HT-29 (cell line): ENCODE measurements around the gene TFAP2E. TPM values are rescaled to one million over a fixed set of nuclear protein-coding genes. Genes with fewer than 3 reads are reported as not detected.
A peak's percentile ranks its signal among the peaks of the same experiment; 100 is the strongest.

Experiments
- DNase-seq: peaks from one replicate; pipeline ENCODE4 v3.0.0-alpha.2; 2015; ENCODE audit warnings: low spot score
- total RNA-seq: library from RNA; depleted of rRNA; stranded (reverse); fragments of >200 nt; shearing (Covaris generic); gene quantifications from 2 replicates; pipeline ENCODE4 v1.2.3, GENCODE V29; 2014

Gene TFAP2E
- total RNA-seq, 1 experiment from 2014 or later, result 0.28 TPM

DNA sequence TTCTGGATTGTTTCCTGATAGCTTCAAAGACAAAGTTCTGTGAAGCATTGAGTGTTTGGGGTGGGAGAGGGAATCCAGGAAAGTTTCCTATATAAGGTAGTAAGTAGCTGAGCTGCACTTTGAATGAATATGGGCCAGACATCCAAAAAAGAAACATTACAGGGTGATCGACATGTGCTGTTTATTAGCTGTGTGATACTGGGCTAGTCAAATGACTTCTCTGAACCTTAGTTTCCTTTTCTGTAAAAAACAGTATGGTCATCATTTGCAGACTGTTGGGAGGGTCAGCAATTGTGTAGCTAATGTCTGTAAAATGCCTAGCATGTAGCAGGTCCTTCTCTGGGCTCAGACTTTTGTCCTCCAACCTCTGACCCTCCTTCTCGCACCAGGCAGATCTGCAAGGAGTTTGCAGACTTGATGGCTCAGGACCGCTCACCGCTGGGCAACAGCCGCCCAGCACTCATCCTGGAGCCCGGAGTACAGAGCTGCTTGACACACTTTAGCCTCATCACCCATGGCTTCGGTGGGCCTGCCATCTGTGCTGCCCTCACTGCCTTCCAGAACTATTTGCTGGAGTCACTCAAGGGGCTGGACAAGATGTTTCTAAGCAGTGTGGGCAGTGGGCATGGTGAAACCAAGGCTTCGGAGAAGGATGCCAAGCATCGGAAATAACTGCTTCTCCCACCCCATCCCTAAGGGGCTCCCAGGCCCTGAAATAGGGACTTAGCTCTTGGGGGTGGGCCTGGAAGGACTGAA is 21.1 kb downstream of the TFAP2E start:
- no peak for DNase-seq

DNA sequence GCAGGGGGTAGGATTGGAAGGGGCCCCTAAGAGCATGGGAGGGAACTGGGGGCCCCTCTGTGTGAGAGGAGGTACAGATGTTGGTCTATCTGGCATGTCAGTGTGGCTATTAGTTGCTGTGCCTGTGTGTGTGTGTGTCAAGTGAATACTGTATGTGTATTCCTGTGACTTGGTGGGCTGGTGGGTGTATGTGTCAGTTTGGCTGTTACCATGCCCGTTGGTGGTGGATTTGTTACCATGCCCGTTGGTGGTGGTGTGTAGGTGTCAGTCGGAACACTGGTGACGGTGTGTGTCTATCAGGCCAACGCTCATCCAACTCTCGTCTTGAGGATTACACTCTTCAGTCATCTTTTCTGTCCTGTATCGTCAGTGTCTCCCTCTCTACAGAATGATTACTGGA is 22.6 kb downstream of the TFAP2E start:
- no peak for DNase-seq

GRCh38 chr1:35597870-35598269 is 24.8 kb downstream of the TFAP2E start:
- DNase-seq, result no peak

GRCh38 chr1:35598895-35599294 is 25.8 kb downstream of the TFAP2E start:
- DNase-seq, result no peak

DNA sequence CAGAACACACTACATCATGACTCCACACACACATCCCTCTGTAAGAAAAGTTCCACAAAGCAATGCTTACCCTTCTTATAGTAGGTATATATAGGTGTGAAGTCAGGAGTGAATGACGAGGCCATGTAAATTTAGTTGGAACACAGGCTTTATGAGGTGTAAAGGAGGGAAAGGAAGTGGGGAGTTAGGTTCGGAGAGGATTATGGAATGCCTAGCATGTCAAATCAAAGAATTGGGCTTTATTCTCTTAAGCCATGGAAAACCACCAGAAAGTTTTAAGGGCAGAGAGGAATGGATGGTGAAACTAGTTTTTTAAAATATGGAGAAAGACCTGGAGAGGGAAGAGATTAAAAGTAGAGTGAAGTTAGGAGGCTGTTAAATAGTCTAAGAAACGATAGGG is 26.3 kb downstream of the TFAP2E start:
- no peak for DNase-seq

DNA sequence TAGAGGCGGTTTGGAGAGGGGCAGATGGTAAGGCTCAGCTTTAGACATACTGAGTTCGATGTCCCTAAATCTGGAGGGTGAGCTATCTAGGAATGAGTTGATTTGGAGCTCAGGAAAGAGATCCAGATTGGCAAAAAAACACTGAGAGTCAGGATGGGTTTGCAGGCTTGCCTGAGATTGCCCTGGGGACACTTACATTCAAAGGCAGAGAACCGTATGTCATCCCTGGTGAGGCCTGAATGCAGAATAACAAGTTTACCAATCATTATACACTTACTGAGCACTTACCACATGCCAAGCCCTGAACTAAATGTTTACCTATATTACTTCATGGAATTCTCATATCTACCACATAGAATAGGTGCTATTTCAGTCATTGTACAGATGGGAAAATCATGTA is 27.5 kb downstream of the TFAP2E start:
- DNase-seq, result no peak

DNA sequence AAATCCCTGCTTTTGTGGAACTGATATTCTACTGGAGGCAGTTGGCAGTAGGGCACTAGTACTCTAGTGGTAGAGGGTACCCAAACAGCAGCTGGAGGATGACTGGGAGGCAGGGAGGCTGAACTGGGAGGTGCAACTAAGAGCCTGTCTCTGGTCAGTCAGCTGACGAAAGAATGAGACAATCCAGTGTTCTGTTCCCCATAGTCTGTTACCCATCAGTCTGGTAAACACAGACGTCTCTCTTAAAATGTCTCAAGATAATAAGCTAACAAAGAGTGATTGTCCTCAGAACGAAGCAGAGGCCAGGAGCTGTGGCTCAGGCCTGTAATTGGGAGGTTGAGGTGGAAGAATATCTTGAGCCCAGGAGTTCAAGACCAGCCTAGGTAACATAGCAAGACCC is 30.4 kb downstream of the TFAP2E start:
- no peak for DNase-seq

- no peak for DNase-seq
These were observed 30.8 kb downstream of the TFAP2E start for GRCh38 chr1:35603941-35604340.

DNA sequence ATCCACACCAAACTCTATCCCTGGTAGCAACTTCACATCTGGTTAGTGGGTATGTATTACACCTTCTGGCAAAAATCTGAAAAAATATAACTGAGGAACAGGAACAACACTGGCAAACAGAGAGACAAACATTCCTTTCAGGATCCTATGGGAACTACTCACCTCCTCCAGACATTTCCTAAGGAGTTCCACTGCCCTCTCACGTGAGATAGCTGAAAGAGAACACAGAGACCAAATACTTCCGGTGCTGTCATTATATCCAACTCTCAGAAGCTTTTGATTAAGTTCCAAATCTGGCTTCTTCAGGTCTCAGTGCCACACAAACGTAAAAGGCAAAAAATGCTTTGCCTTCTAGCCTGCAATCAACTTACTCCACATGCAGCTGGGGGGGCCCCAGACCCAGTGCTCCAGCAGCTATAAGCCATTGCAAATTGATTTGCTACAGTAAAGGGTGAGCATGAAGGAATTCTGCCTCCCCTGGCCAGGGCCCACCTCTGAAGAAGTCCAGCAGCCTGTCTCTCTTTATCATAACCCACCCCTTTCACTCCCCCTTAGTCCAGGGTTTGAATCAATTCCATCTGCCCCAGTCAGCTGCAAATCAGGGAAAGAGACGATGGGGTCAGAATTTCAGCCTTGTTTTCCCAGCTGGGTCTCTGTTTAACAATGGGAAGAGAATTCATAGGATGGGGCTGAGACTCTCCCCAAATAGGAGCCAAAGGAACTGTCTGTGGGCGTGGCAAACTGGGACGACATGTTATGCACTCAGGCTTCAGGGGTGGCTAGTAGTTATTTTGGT is 32.2 kb downstream of the TFAP2E start:
- DNase-seq, result no peak

DNA sequence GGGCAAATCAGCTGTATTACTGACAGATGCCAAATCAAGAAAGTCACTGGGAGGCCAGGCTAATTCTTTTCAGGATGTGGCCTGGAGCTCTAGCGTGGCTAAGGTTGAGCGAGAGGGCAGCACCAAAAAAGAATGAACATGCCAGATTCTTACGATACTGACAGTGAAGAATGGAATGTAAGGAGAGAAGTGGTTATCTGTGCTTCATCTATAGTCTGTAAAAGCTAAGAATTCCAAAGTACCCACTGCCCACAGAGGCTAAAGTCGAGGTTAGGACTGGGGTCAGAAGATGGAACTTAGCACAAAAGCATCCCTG is 32.7 kb downstream of the TFAP2E start:
- no peak for DNase-seq

DNA sequence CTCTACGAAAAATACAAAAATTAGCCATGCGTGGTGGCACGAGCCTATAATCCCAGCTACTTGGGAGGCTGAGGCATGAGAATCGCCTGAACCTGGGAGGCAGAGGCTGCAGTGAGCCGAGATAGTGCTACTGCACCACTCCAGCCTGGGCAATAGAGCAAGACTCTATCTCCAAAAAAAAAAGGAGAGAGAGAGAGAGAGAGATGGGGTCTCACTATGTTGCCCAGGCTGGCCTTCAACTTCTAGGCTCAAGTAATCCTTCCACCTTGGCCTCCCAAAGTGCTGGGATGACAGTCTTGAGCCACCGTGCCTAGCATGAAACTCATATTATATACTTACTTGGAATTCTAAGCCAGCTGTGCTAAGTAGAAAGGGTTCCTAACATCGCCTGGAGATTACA is 38.5 kb downstream of the TFAP2E start:
- no peak for DNase-seq

DNA sequence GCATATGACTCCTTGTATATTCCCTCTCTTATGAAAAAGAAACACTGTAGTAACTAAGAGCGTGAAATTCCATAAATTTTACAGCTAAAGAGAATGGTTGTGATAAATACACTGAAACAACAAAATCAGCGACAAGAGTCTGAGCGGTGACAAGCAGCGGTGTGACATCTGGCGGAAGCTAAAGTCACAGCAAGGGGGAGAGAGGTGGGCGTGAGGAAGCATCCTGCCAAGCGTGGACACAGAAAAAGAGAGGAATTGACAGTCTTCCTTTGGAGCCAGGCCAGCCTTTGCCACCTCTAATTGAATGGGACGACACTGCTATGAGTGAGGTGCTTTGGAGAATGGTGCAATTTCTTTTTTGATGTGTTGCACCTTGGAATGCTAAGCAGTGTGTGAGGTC is 42.3 kb downstream of the TFAP2E start:
- DNase-seq, result no peak

DNA sequence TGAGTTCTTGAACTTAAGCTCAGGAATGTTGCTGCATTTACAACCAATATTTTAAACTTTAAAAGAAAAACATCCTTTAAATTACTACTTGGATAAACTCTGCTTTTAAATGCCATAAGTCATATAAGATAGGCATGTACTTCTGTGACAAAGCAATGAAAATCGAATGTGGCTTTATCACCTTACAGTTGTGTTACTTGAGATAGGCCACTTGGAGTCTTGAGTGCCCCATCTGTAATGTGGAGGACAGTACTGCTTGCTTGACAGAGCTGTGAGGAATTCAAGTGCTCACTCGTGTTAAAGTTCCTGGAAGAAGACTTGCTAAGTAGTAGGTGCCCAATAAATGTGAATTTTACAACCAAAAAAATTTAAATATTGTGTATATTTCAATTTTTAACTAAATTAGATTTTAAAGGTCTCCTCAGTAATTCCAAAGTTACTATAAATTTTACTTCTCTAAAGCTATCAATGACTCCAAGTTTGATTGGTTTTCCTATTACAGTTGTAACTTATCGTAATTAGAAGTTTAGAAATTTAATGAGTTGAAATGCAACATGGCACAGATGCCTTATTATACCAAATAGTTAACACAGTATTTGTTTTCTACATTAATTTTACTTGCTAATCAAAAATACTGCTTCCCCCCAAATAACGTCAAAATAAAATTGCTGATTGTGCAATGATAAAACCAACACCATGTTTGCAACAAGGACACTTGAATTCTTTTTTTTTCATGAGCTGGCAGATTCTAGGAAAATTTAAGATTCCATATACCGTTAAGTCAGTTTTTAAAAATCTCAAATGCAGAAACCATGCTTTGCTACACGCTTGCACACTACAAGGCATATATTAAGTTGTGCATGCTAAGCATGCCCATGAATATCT is 46.4 kb downstream of the TFAP2E start:
- DNase-seq, result no peak

DNA sequence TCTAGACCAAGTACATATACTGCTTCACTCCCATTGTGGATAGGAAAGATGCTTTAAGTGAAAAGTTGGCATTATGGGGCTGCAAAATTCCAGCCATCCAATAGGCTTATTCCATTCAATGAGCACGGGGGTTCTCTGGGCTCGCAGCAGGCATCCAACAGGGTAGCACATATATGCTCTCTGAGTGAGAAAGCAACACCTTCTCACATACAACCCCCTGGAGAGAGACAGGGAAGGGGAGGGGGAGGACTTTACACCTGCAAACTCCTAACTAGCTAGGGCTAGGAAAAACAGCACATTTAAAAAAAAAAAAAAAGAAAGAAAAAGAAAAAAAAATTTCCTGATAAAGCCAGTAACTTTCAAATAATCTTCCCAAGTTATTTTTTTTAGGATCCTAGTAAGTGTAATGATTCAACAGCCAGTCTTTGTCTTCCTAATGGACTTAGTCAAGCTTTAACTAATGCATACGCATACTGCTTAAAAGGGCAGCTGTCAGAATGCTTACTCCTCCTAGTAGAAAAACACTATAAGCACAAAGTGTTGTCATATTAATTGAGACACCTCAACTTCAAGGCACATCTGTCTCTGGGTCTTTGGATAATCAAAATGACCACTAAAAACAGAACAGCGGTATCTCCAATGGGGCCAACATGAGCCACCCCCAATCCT is 49.5 kb downstream of the TFAP2E start:
- DNase-seq, result no peak

DNA sequence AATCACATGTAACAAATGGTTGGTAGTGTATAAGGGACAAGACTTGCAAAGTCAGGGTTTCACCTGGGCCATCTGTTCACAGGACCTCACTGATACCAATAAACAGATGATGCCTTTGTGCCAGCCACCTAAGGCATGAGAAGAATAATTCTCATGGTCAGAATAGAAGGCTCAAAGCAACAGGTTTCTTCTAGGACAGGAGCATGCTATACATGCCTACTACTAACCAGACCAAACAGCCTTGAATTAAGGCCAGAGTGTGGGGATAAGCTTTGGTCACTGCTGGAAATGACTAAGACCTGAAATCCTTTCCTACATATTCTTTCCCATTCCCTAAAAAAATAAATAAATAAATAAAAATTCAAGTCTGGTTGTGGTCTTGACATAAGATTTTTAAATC is 50.7 kb downstream of the TFAP2E start:
- no peak for DNase-seq

DNA sequence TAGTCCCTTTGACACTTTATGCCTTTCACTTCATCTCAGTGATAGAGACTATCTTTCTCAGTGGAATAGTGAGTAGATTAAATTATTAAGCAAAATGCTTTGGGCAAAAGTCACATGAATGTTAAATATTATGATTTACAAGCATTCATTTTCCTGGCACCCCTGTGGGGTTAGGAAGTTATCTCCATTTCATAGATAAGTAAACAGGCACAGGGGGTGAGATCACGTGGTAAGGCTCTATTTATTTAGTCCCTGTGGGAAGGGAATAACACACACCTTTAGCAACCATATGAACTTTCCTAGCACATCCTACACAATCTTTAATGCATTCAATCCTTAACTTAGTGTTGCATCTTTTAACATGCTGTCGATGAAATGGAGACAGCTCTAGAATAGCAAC is 55.9 kb downstream of the TFAP2E start:
- no peak for DNase-seq

DNA sequence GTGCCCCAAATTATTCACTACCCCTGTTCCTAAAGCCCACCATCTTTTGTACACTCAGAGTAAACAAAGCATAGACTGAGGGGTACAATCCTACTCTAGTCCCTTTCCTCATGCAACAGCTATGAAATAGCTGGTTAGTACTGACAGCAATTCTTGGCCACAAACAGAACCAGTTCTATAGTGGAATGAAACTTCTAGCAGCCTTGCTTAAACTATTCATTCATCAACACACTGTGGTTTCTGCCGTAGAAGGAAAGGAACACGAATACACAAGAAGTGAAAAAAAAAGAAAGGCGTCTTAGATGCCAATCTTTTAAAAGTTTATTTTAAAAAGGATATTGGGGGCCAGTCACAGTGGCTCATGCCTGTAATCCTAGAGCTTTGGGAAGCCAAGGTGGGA is 58.3 kb downstream of the TFAP2E start:
- DNase-seq, result no peak

- DNase-seq, result no peak
These were observed 60.4 kb downstream of the TFAP2E start for GRCh38 chr1:35633547-35633946.

DNA sequence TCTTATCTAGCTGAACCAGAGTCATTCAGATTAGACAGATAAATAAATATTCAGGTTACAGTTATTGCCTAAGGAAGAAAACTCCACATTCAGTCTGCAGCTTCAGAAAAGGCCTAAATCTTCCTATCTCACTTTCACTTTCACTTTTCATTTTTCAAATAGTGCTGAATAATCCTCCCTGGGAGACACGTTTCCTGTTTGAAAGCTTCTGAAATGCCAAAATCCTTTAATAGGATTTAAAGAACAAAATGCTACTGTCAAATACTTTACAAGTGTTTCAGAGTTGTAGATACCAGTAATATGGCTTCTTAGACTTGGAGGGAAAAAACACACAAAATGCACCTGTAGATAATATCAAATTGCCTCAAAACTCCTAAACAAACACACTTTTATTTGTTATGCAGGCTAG is 64.3 kb downstream of the TFAP2E start:
- peak; percentile 55 for DNase-seq

DNA sequence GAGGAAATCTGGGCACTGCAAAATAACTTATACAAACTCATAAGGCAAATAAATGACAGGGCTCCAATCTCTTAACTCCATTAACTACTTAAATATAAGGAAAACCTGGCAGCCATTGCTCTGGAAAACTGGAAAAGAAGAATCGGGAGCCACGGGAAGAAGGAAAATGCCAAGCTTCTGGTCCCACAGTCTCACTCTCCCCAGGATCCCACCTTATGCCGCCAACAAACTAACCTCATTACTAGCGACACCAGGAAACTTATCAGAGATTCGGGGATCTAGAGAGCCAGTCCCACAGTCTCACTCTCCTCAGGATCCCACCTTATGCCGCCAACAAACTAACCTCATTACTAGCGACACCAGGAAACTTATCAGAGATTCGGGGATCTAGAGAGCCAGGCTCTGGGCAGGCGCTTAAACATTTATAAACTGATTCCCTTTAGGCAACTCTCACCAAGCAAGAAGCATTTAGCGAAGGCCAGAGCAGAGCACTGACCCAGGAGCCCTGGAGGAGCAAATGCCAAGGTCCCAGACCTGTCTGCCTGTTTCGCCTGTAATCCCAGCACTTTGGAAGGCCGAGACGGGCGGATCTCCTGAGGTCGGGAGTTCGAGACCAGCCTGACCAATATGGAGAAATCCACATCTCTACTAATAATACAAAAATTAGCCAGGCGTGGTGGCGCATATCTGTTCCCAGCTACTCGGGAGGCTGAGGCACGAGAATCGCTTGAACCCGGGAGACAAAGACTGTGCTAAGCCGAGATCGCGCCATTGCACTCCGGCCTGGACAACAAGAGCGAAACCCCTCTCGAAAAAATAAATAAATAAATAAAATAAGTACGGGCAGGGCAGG is 67.5 kb downstream of the TFAP2E start:
- peak; percentile 32 for DNase-seq
